Karpas-422 (cell line): ENCODE measurements around the gene MGLL. TPM values are rescaled to one million over a fixed set of nuclear protein-coding genes. Genes with fewer than 3 reads are reported as not detected.

Source experiments
- DNase-seq: peaks from one replicate; pipeline ENCODE4 v3.0.0-alpha.2; 2015
- H2AFZ ChIP-seq: fragments of 200-600 bp; sonication (generic); 2 replicates; pipeline ENCODE4 v1.6.1; 2014; ENCODE audit warnings: antibody characterized with exemption, low read length, mixed read lengths
- H3K27ac ChIP-seq: fragments of 200-600 bp; sonication (generic); 2 replicates; pipeline ENCODE4 v1.5.1; 2014; ENCODE audit warnings: mild to moderate bottlenecking, low read length, moderate library complexity
- H3K27me3 ChIP-seq: fragments of 200-600 bp; sonication (generic); 2 replicates; pipeline ENCODE4 v1.6.1; 2014; ENCODE audit warnings: low read length, mixed read lengths
- H3K36me3 ChIP-seq: fragments of 200-600 bp; sonication (generic); 2 replicates; pipeline ENCODE4 v1.6.1; 2014; ENCODE audit warnings: low read length, mixed read lengths; ENCODE audit not compliant: insufficient read depth
- H3K4me1 ChIP-seq: fragments of 200-600 bp; sonication (generic); 2 replicates; pipeline ENCODE4 v1.6.1; 2014; ENCODE audit warnings: mild to moderate bottlenecking, low read length, mixed read lengths
- H3K4me2 ChIP-seq: fragments of 200-600 bp; sonication (generic); 2 replicates; pipeline ENCODE4 v1.6.1; 2014; ENCODE audit warnings: low read length, low read depth, mild to moderate bottlenecking; ENCODE audit not compliant: poor library complexity, severe bottlenecking
- H3K4me3 ChIP-seq: fragments of 200-600 bp; sonication (generic); 2 replicates; pipeline ENCODE4 v1.5.1; 2014; ENCODE audit warnings: mild to moderate bottlenecking, antibody characterized with exemption, low read length, mixed read lengths
- H3K79me2 ChIP-seq: fragments of 200-600 bp; sonication (generic); 2 replicates; pipeline ENCODE4 v1.6.1; 2014; ENCODE audit warnings: mild to moderate bottlenecking, low read length, mixed read lengths
- H3K9ac ChIP-seq: fragments of 200-600 bp; sonication (generic); 2 replicates; pipeline ENCODE4 v1.6.0; 2014; ENCODE audit warnings: low read length
- H3K9me2 ChIP-seq: fragments of 200-600 bp; sonication (generic), shearing (Covaris generic); replicated peaks from 2 replicates; pipeline ENCODE4 v1.6.0; 2014; ENCODE audit warnings: mild to moderate bottlenecking, low read length, moderate library complexity; ENCODE audit not compliant: insufficient read depth
- H3K9me3 ChIP-seq: fragments of 300-700, 200-600 bp; sonication (generic); 2 replicates; pipeline ENCODE4 v1.6.1; 2014; ENCODE audit warnings: low read length, mixed read lengths
- H4K20me1 ChIP-seq: fragments of 200-600 bp; sonication (generic); 2 replicates; pipeline ENCODE4 v1.6.1; 2014; ENCODE audit warnings: mild to moderate bottlenecking, antibody characterized with exemption, low read length, low read depth; ENCODE audit not compliant: insufficient read depth
- total RNA-seq: library from RNA; depleted of rRNA; stranded (reverse); fragments of >200 nt; shearing (Covaris generic); gene quantifications from 2 replicates; pipeline ENCODE4 v1.2.3, GENCODE V29; 2014; ENCODE audit warnings: low replicate concordance

MGLL gene
- total RNA-seq, 1 experiment from 2014 or later: 58.0 TPM

DNA sequence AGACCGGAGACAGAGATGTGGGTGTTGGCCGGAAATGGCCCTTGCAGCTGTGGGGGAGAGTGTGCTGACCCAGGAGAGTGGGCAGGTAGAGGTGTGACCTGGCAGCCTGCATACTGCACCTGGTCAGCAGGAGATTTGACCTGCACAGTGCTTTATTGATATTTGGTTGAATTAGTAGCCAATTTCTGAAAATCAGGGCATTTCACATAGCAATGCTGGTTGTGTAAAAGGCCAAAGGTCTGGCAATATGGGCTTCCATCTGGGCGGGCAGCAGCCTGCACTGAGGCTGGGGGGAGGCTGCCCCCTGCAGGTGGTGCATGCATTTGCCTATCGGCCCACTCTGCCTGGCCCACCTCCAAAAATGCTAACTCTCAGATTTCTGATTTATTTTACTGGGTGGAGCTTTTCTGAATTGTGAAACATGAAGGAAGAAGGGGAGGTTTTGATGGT lies 9.4 kb upstream of the MGLL start:
- peak; percentile 92 for DNase-seq
- no peak overlapping the region for H2AFZ ChIP-seq
- H3K27ac ChIP-seq: peak overlapping the region; percentile 38; the same call in 1 of the 2 replicates

DNA sequence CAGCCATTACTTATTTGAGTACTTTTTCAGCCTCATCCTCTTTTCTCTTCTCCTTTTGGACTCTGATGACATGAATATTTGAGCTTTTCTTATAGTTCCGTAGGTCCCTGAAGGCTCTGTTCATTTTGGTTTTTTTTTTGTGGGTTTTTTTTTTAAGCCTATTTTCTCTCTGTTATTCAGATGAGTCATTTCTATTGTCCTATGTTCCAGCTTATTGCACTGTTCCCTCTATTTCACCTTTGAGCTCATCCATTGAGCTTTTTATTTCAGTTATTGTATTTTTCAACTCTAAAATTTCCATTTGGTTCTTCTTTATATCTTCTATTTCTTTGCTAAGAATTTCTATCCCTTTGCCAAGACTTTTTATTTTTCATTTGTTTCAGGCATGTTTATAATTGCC lies 7.2 kb upstream of the MGLL start:
- H3K9ac ChIP-seq: no peak overlapping the region
- H2AFZ ChIP-seq: no peak overlapping the region
- H3K9me2 ChIP-seq: no peaks in the 10 kb centered on the region
- peak; percentile 69 for DNase-seq
- H3K27ac ChIP-seq: no peak overlapping the region
- H3K9me3 ChIP-seq: peaks cover 28% of the 10 kb centered on the region
- H4K20me1 ChIP-seq: no peaks in the 10 kb centered on the region
- no peaks in the 10 kb centered on the region for H3K79me2 ChIP-seq
- H3K4me3 ChIP-seq: no peak overlapping the region
- H3K27me3 ChIP-seq: no peaks in the 10 kb centered on the region
- H3K4me2 ChIP-seq: no peak overlapping the region
- peaks cover 5% of the 10 kb centered on the region; the same call in 1 of the 2 replicates for H3K36me3 ChIP-seq
- H3K4me1 ChIP-seq: peaks cover 18% of the 10 kb centered on the region

More for the DNA sequence above, 9.4 kb upstream of the MGLL start:
- no peaks in the 10 kb centered on the region for H4K20me1 ChIP-seq
- peaks cover 40% of the 10 kb centered on the region for H3K4me1 ChIP-seq
- H3K9me2 ChIP-seq: no peaks in the 10 kb centered on the region
- no peak overlapping the region for H3K4me2 ChIP-seq
- H3K9ac ChIP-seq: no peak overlapping the region; the same call in 1 of the 2 replicates
- no peak overlapping the region for H3K4me3 ChIP-seq
- peaks cover 5% of the 10 kb centered on the region; the same call in 1 of the 2 replicates for H3K36me3 ChIP-seq
- peaks cover 24% of the 10 kb centered on the region for H3K9me3 ChIP-seq
- H3K79me2 ChIP-seq: no peaks in the 10 kb centered on the region
- H3K27me3 ChIP-seq: no peaks in the 10 kb centered on the region

DNA sequence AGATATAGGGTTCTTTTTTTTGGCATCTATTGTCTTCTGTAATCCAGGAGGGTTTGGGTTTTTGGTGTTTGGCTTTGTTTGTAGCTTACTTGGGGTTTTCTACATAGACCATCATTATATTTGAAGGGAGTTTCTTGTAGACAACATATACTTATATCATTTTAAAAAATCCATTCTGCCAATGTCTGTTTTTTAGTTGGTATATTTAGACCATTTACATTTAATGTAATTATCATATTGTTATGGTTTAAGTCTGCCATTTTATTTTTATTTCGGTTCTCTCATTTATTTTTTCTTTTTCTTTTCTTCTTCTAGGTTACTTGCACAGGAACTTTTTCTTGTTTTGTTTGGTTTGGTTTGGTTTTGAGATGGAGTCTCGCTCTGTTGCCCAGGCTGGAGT lies 5.5 kb upstream of the MGLL start:
- no peak for DNase-seq
- Histone ChIP-seq H3K36me3 (peaks cover 5% of the 10 kb centered on the region; the same call in 1 of the 2 replicates), H4K20me1 (no peaks in the 10 kb centered on the region), H2AFZ (no peak overlapping the region), H3K9ac (no peak overlapping the region), H3K27me3 (no peaks in the 10 kb centered on the region), H3K4me1 (peaks cover 20% of the 10 kb centered on the region), H3K9me2 (no peaks in the 10 kb centered on the region), H3K79me2 (no peaks in the 10 kb centered on the region), H3K4me2 (no peak overlapping the region), H3K4me3 (no peak overlapping the region), H3K27ac (no peak overlapping the region), H3K9me3 (peaks cover 28% of the 10 kb centered on the region)

DNA sequence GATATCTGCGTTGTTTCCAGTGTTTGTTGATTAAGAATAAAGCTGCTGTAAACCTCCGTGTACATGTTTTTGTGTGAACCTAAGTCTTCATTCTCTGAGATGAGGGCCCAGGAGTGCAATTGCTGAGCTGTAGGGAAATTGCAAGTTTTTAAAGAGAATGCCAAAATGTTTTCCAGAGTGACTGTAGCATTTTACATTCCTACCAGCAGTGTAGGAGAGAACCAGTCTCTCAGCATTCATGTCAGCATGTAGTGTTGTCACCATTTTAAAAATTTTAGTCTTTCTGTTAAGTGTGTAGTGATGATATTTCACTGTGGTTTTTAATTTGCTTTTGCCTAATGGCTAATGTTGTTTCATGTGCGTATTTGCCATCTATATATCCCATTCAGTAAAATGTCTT lies 3.4 kb upstream of the MGLL start:
- DNase-seq: no peak
- Histone ChIP-seq H3K9ac (no peak overlapping the region), H3K4me3 (no peak overlapping the region), H3K27ac (no peak overlapping the region), H3K79me2 (no peaks in the 10 kb centered on the region), H4K20me1 (no peaks in the 10 kb centered on the region), H3K4me1 (peaks cover 27% of the 10 kb centered on the region), H3K9me2 (no peaks in the 10 kb centered on the region), H3K27me3 (no peaks in the 10 kb centered on the region), H2AFZ (no peak overlapping the region), H3K36me3 (peaks cover 5% of the 10 kb centered on the region; the same call in 1 of the 2 replicates), H3K9me3 (peaks cover 28% of the 10 kb centered on the region), H3K4me2 (no peak overlapping the region)

DNA sequence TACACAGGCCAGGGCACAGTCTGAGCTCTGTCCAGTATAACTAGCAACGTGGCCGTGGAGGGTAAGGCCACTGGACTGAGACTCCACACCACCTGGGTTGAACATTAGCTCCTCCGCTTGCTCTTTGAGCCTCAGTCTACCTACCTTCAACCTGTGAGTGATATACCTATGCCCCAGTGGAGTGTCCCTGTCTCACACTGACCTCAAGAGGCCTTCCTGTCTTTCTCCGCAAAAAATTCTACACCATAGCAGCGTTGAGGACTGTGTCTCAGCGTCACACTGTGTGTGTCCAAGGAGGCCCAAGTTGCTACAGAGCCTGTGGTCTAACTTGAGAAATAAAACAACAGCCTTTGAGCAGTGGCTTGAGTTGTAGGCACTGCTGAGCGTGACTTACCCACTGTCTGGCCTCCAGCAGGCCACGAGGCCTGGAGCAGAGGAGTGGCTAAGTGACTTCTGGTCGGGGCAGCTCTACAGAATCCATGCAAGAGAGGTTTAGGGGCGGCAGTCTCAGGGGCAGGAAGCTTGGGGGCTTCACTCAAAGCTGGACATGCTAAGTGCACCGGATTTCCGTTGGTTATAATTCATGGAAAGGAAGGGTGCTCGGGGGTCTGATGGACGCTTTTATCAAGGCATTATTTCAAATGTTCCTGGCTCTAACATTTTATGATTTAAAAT lies 2.0 kb upstream of the MGLL start:
- Histone ChIP-seq H4K20me1 (no peaks in the 10 kb centered on the region), H3K27me3 (no peaks in the 10 kb centered on the region), H3K27ac (no peak overlapping the region), H3K9me2 (no peaks in the 10 kb centered on the region), H3K36me3 (no peaks in the 10 kb centered on the region), H3K4me2 (no peak overlapping the region), H3K79me2 (no peaks in the 10 kb centered on the region), H3K9me3 (peaks cover 17% of the 10 kb centered on the region; the same call in 1 of the 2 replicates), H3K4me3 (no peak overlapping the region), H2AFZ (no peak overlapping the region), H3K4me1 (peaks cover 42% of the 10 kb centered on the region), H3K9ac (no peak overlapping the region)
- DNase-seq: no peak

DNA sequence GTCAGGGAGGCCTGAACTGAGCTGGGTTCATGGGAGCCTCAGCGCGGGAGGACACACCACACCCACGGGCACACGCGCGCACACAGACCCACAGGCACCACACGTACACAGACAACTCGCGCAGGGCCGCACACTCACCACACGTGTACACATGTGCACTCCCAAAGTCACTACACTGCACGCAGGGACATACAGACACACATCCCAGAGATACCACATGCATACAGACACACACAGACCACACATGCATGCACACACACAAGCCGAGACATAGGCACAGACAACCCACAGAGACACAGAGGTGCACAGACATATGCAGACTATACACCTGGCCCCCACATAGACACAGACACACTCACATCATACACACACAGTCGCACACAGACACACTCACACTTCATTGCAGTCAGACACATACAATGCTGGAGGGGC lies 1.1 kb upstream of the MGLL start:
- H3K27me3 ChIP-seq: no peaks in the 10 kb centered on the region
- peaks cover 12% of the 10 kb centered on the region; the same call in 1 of the 2 replicates for H3K9me3 ChIP-seq
- no peak for DNase-seq
- H3K4me2 ChIP-seq: peak overlapping the region; percentile 24
- H3K27ac ChIP-seq: no peak overlapping the region
- H2AFZ ChIP-seq: no peak overlapping the region
- H3K36me3 ChIP-seq: peaks cover 4% of the 10 kb centered on the region; the same call in 1 of the 2 replicates
- H3K9me2 ChIP-seq: no peaks in the 10 kb centered on the region
- H3K9ac ChIP-seq: peak overlapping the region; percentile 47; the same call in 1 of the 2 replicates
- peaks cover 50% of the 10 kb centered on the region for H3K4me1 ChIP-seq
- H4K20me1 ChIP-seq: no peaks in the 10 kb centered on the region
- peak overlapping the region; percentile 36; the same call in 1 of the 2 replicates for H3K4me3 ChIP-seq
- no peaks in the 10 kb centered on the region; the same call in 1 of the 2 replicates for H3K79me2 ChIP-seq

DNA sequence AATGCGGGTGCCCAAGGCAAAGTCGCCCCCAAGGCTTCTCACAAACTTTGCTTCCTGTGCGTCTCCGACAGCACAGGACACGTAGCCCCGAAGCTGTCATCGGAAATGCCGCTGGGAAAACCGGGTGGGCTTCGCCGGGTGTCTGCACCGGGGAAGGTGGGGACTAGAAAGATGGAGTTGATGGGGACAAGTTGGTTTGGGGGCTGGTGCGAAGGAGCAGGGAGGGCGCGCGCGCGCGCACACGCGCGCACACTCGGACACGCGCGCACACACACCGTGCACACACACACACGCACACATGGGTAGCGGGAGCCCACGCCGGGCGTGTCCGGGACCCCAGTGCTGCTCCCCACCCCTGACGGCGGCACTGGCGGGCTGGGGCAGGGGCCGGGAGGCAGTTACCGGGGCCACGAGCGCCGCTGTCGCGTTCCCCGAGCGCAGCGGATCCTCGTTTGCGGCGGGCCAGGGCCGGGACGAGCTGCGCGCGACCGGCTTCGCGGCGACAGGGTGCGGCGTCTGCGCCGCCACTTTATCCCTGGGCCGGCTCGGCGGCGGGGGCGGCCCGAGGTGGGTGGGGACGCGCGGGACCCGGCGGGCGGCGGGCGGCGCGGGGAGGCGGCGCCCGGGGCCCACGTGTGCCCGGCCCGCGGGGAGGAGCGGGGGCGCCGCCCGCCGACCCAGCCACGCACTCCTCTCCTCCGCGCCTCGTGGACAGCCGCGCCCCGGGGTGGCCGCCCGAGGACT lies 539 bp upstream of the MGLL start:
- H3K9ac ChIP-seq: peak overlapping the region; percentile 77
- peak overlapping the region; percentile 31; the same call in 1 of the 2 replicates for H2AFZ ChIP-seq
- H3K4me2 ChIP-seq: peak overlapping the region; percentile 82

DNA sequence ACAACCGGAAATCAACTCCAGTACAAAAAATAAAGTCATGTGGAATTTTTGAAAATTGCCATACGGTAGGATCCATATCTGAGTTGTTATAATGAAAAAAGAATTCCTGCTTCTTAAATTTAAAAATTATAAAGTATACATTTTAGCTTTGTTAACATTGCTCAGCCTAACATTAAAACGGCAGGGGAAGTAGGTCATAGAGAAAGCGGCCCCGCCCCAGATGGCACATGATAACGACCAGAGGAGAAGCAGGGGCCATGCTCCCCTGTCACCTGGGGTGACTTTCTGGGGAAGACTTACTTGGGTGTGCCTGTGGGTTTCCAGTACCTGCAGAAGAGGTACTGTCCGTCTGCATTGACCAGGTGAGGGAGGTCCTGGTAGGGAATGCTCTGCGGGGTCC lies 921 bp downstream of the MGLL start:
- peak overlapping the region; percentile 97 for H3K27ac ChIP-seq
- H3K36me3 ChIP-seq: peaks cover 22% of the 10 kb centered on the region
- no peaks in the 10 kb centered on the region for H3K27me3 ChIP-seq
- DNase-seq: peak; percentile 81
- H3K4me2 ChIP-seq: peak overlapping the region; percentile 82
- H3K9ac ChIP-seq: peak overlapping the region; percentile 77
- H2AFZ ChIP-seq: no peak overlapping the region
- H4K20me1 ChIP-seq: no peaks in the 10 kb centered on the region
- H3K79me2 ChIP-seq: peaks cover 4% of the 10 kb centered on the region; the same call in 1 of the 2 replicates
- peaks cover under 1% of the 10 kb centered on the region; the same call in 1 of the 2 replicates for H3K9me3 ChIP-seq
- no peaks in the 10 kb centered on the region for H3K9me2 ChIP-seq
- peak overlapping the region; percentile 67 for H3K4me3 ChIP-seq
- peaks cover 71% of the 10 kb centered on the region for H3K4me1 ChIP-seq

More for the DNA sequence above, 539 bp upstream of the MGLL start:
- H3K79me2 ChIP-seq: no peaks in the 10 kb centered on the region; the same call in 1 of the 2 replicates
- peaks cover 7% of the 10 kb centered on the region; the same call in 1 of the 2 replicates for H3K9me3 ChIP-seq
- peak; percentile 69 for DNase-seq
- peaks cover 8% of the 10 kb centered on the region; the same call in 1 of the 2 replicates for H3K36me3 ChIP-seq
- H3K4me3 ChIP-seq: peak overlapping the region; percentile 67
- peaks cover 56% of the 10 kb centered on the region for H3K4me1 ChIP-seq
- H3K9me2 ChIP-seq: no peaks in the 10 kb centered on the region
- no peaks in the 10 kb centered on the region for H4K20me1 ChIP-seq
- H3K27me3 ChIP-seq: no peaks in the 10 kb centered on the region
- H3K27ac ChIP-seq: peak overlapping the region; percentile 97
